ENCODE data around the gene TNFRSF9.
A peak's percentile ranks its signal among the peaks of the same experiment; 100 is the strongest.
"Not testable (repeated sequence)": the region's sequence is repeated elsewhere in the genome, so short reads cannot be mapped to it uniquely, and the experiment has no call there.

TNFRSF9 gene

GRCh38 chr1:7943251-7943650 lies 2.6 kb upstream of the TNFRSF9 start:
- Histone ChIP-seq H3K4me1 (peaks cover 36% of the 10 kb centered on the region), H3K9ac (no peak overlapping the region), H3K27me3 (no peaks in the 10 kb centered on the region), H3K4me3 (no peak overlapping the region), H3K4me2 (peak overlapping the region; percentile 87), H3K27ac (no peak overlapping the region), H4K20me1 (no peaks in the 10 kb centered on the region), H3K36me3 (no peaks in the 10 kb centered on the region), H3K9me3 (no peaks in the 10 kb centered on the region)
- TF ChIP-seq Cebpa-rat (IDR thresholded peaks at IDR 0.05): no peak

GRCh38 chr1:7942214-7942921 lies 1.7 kb upstream of the TNFRSF9 start:
- Histone ChIP-seq H3K4me2 (peak overlapping the region; percentile 87), H3K36me3 (no peaks in the 10 kb centered on the region), H3K27me3 (no peaks in the 10 kb centered on the region), H3K9ac (0 out of 2 replicates have a peak overlapping the region, but pooled peaks have one; percentile 45), H3K27ac (peak overlapping the region; percentile 55; the same call in 1 of the 2 replicates), H3K4me1 (peaks cover 36% of the 10 kb centered on the region), H3K4me3 (peak overlapping the region; percentile 57), H4K20me1 (no peaks in the 10 kb centered on the region), H3K9me3 (no peaks in the 10 kb centered on the region)
- TF ChIP-seq Cebpa-rat (IDR thresholded peaks at IDR 0.05): no peak

GRCh38 chr1:7941437-7941793 lies 776 bp upstream of the TNFRSF9 start:
- Histone ChIP-seq H4K20me1 (no peaks in the 10 kb centered on the region), H3K4me2 (peak overlapping the region; percentile 87), H3K27ac (no peak overlapping the region), H3K9ac (no peak overlapping the region), H3K4me1 (peaks cover 36% of the 10 kb centered on the region), H3K9me3 (no peaks in the 10 kb centered on the region), H3K36me3 (no peaks in the 10 kb centered on the region), H3K27me3 (no peaks in the 10 kb centered on the region), H3K4me3 (no peak overlapping the region)
- TF ChIP-seq Cebpa-rat (IDR thresholded peaks at IDR 0.05): no peak

GRCh38 chr1:7940034-7940433 lies 605 bp downstream of the TNFRSF9 start:
- no peak overlapping the region for H3K4me3 ChIP-seq
- peaks cover 36% of the 10 kb centered on the region for H3K4me1 ChIP-seq
- no peaks in the 10 kb centered on the region for H4K20me1 ChIP-seq
- H3K36me3 ChIP-seq: no peaks in the 10 kb centered on the region
- no peaks in the 10 kb centered on the region for H3K9me3 ChIP-seq
- TF ChIP-seq Cebpa-rat (IDR thresholded peaks at IDR 0.05): no peak
- no peaks in the 10 kb centered on the region for H3K27me3 ChIP-seq
- no peak overlapping the region for H3K9ac ChIP-seq
- peak overlapping the region; percentile 87; the same call in 1 of the 2 replicates for H3K4me2 ChIP-seq
- H3K27ac ChIP-seq: no peak overlapping the region

GRCh38 chr1:7938070-7938469 lies 2.6 kb downstream of the TNFRSF9 start:
- H3K9me3 ChIP-seq: no peaks in the 10 kb centered on the region
- H3K4me1 ChIP-seq: peaks cover 31% of the 10 kb centered on the region
- H3K27ac ChIP-seq: no peak overlapping the region
- H3K27me3 ChIP-seq: no peaks in the 10 kb centered on the region
- H3K9ac ChIP-seq: no peak overlapping the region
- no peak overlapping the region for H3K4me3 ChIP-seq
- no peaks in the 10 kb centered on the region for H4K20me1 ChIP-seq
- no peak overlapping the region for H3K4me2 ChIP-seq
- H3K36me3 ChIP-seq: no peaks in the 10 kb centered on the region
- TF ChIP-seq Cebpa-rat (IDR thresholded peaks at IDR 0.05): no peak

- Histone ChIP-seq H3K9me3 (no peaks in the 10 kb centered on the region), H3K4me1 (peaks cover 29% of the 10 kb centered on the region), H3K9ac (no peak overlapping the region), H3K4me2 (no peak overlapping the region), H3K27me3 (no peaks in the 10 kb centered on the region), H3K27ac (no peak overlapping the region), H3K4me3 (no peak overlapping the region), H3K36me3 (no peaks in the 10 kb centered on the region), H4K20me1 (no peaks in the 10 kb centered on the region)
- no peak for TF ChIP-seq Cebpa-rat (IDR thresholded peaks at IDR 0.05)
Observed at GRCh38 chr1:7932524-7933138, 8.0 kb downstream of the TNFRSF9 start.

GRCh38 chr1:7931446-7931812 lies 9.2 kb downstream of the TNFRSF9 start:
- TF ChIP-seq Cebpa-rat (IDR thresholded peaks at IDR 0.05): no peak
- H3K36me3 ChIP-seq: no peaks in the 10 kb centered on the region
- no peaks in the 10 kb centered on the region for H4K20me1 ChIP-seq
- H3K4me3 ChIP-seq: no peak overlapping the region
- H3K27ac ChIP-seq: no peak overlapping the region
- H3K9ac ChIP-seq: no peak overlapping the region
- H3K27me3 ChIP-seq: no peaks in the 10 kb centered on the region
- peak overlapping the region; percentile 70 for H3K4me2 ChIP-seq
- peaks cover 29% of the 10 kb centered on the region for H3K4me1 ChIP-seq
- H3K9me3 ChIP-seq: no peaks in the 10 kb centered on the region

GRCh38 chr1:7930645-7931445 lies 9.8 kb downstream of the TNFRSF9 start:
- Histone ChIP-seq H3K4me3 (no peak overlapping the region), H4K20me1 (no peaks in the 10 kb centered on the region), H3K9me3 (no peaks in the 10 kb centered on the region), H3K27ac (peak overlapping the region; percentile 32), H3K36me3 (no peaks in the 10 kb centered on the region), H3K4me1 (peaks cover 29% of the 10 kb centered on the region), H3K9ac (peak overlapping the region; percentile 36; the same call in 1 of the 2 replicates), H3K27me3 (no peaks in the 10 kb centered on the region), H3K4me2 (peak overlapping the region; percentile 70)
- TF ChIP-seq Cebpa-rat (IDR thresholded peaks at IDR 0.05): no peak

GRCh38 chr1:7929637-7930036 lies 11.0 kb downstream of the TNFRSF9 start:
- Histone ChIP-seq H3K4me1 (peaks cover 29% of the 10 kb centered on the region), H3K36me3 (no peaks in the 10 kb centered on the region), H3K27ac (no peak overlapping the region), H3K9ac (no peak overlapping the region), H3K4me2 (peak overlapping the region; percentile 70), H3K27me3 (no peaks in the 10 kb centered on the region), H4K20me1 (no peaks in the 10 kb centered on the region), H3K9me3 (no peaks in the 10 kb centered on the region), H3K4me3 (no peak overlapping the region)
- TF ChIP-seq Cebpa-rat (IDR thresholded peaks at IDR 0.05): no peak

- H3K36me3 ChIP-seq: no peaks in the 10 kb centered on the region
- TF ChIP-seq Cebpa-rat (IDR thresholded peaks at IDR 0.05): no peak
- H3K4me2 ChIP-seq: no peak overlapping the region
- no peak overlapping the region for H3K27ac ChIP-seq
- no peak overlapping the region for H3K4me3 ChIP-seq
- no peaks in the 10 kb centered on the region for H4K20me1 ChIP-seq
- H3K27me3 ChIP-seq: no peaks in the 10 kb centered on the region
- no peak overlapping the region for H3K9ac ChIP-seq
- no peaks in the 10 kb centered on the region for H3K9me3 ChIP-seq
- H3K4me1 ChIP-seq: peaks cover 29% of the 10 kb centered on the region
Observed at GRCh38 chr1:7928247-7928646, 12.4 kb downstream of the TNFRSF9 start.

- peaks cover 29% of the 10 kb centered on the region for H3K4me1 ChIP-seq
- H3K9ac ChIP-seq, H4K20me1 ChIP-seq, H3K4me2 ChIP-seq, H3K4me3 ChIP-seq, H3K27ac ChIP-seq, H3K36me3 ChIP-seq, H3K27me3 ChIP-seq, H3K9me3 ChIP-seq: not testable (repeated sequence)
Observed at GRCh38 chr1:7927061-7927460, 13.6 kb downstream of the TNFRSF9 start.

Data from BLaER1 (cell line).